ENCODE results near the gene ELP5.
A peak's percentile ranks its signal among the peaks of the same experiment; 100 is the strongest.

The ELP5 gene

GRCh38 chr17:7237761-7238419 is 14.1 kb upstream of the ELP5 start:
- TF ChIP-seq CTCF (conservative IDR thresholded peaks at IDR 0.05; ENCODE audit: low read depth, low read length), result no peak
- peak overlapping the region; percentile 89 for H3K4me3 ChIP-seq (ENCODE audit: low read depth, low read length)
- DNase-seq (ENCODE audit: low read depth), result peak; percentile 75

- H3K4me3 ChIP-seq (ENCODE audit: low read depth, low read length), result peak overlapping the region; percentile 89
- peak; percentile 43 for DNase-seq (ENCODE audit: low read depth)
- no peak for TF ChIP-seq CTCF (conservative IDR thresholded peaks at IDR 0.05; ENCODE audit: low read depth, low read length)
Measured at GRCh38 chr17:7238420-7239090, 13.5 kb upstream of the ELP5 start.

GRCh38 chr17:7239091-7240027 is 12.7 kb upstream of the ELP5 start, which contains the start of gene PHF23:
PHF23 (minus strand) TSS chr17:7239457; CDS start chr17:7239279, 178 bp downstream.
- DNase-seq (ENCODE audit: low read depth), result peak; percentile 100
- TF ChIP-seq CTCF (conservative IDR thresholded peaks at IDR 0.05; ENCODE audit: low read depth, low read length), result no peak
- H3K4me3 ChIP-seq (ENCODE audit: low read depth, low read length), result peak within 1 kb of the TSS; percentile 93

GRCh38 chr17:7240375-7240774 is 11.6 kb upstream of the ELP5 start:
- H3K4me3 ChIP-seq (ENCODE audit: low read depth, low read length), result peak overlapping the region; percentile 93
- DNase-seq (ENCODE audit: low read depth), result no peak
- no peak for TF ChIP-seq CTCF (conservative IDR thresholded peaks at IDR 0.05; ENCODE audit: low read depth, low read length)

- peak overlapping the region; percentile 93 for H3K4me3 ChIP-seq (ENCODE audit: low read depth, low read length)
- no peak for TF ChIP-seq CTCF (conservative IDR thresholded peaks at IDR 0.05; ENCODE audit: low read depth, low read length)
- DNase-seq (ENCODE audit: low read depth), result no peak
Measured at GRCh38 chr17:7241090-7241733, 10.8 kb upstream of the ELP5 start.

Data from choroid plexus epithelial cell (primary cell).